Neural cell (in vitro differentiated cells): Measurements from ENCODE around the gene MYO3B. TPM values are rescaled to one million over a fixed set of nuclear protein-coding genes. Genes with fewer than 3 reads are reported as not detected.

ENCODE experiments used
- H2AFZ ChIP-seq: fragments of 200-600, 300-800 bp; sonication (generic), shearing (Covaris generic); 2 replicates; pipeline ENCODE4 v1.6.0; 2014; ENCODE audit warnings: low read depth, mild to moderate bottlenecking, antibody characterized with exemption, low read length, moderate library complexity
- H3F3A ChIP-seq: fragments of 200-600 bp; shearing (Covaris generic); 2 replicates; pipeline ENCODE4 v1.6.1; 2016; ENCODE audit warnings: mild to moderate bottlenecking, moderate library complexity, mixed read lengths, antibody characterized with exemption, low read length; ENCODE audit not compliant: insufficient read depth, poor library complexity, severe bottlenecking
- H3K27ac ChIP-seq: fragments of 200-600, 300-800 bp; sonication (generic), shearing (Covaris generic); 2 replicates; pipeline ENCODE4 v1.5.1; 2014; ENCODE audit warnings: mild to moderate bottlenecking, low read length, moderate library complexity
- H3K27me3 ChIP-seq: fragments of 300-800, 200-600 bp; sonication (generic), shearing (Covaris generic); 2 replicates; pipeline ENCODE4 v1.6.0; 2014; ENCODE audit warnings: mild to moderate bottlenecking, low read depth, low read length, moderate library complexity; ENCODE audit not compliant: insufficient read depth
- H3K36me3 ChIP-seq: fragments of 300-800, 200-600 bp; sonication (generic), shearing (Covaris generic); 2 replicates; pipeline ENCODE4 v1.5.1; 2014; ENCODE audit warnings: mild to moderate bottlenecking, antibody characterized with exemption, low read length, moderate library complexity; ENCODE audit not compliant: insufficient read depth
- H3K4me2 ChIP-seq: fragments of 300-800, 200-600 bp; sonication (generic), shearing (Covaris generic); 2 replicates; pipeline ENCODE4 v1.6.0; 2014; ENCODE audit warnings: mild to moderate bottlenecking, low read length
- H3K4me3 ChIP-seq: fragments of 300-800, 200-600 bp; sonication (generic), shearing (Covaris generic); 2 replicates; pipeline ENCODE4 v1.5.1; 2014; ENCODE audit warnings: mild to moderate bottlenecking, low read length, moderate library complexity
- H3K79me2 ChIP-seq: fragments of 200-600 bp; shearing (Covaris generic); replicated peaks from 2 replicates; pipeline ENCODE4 v1.6.0; 2014; ENCODE audit warnings: mild to moderate bottlenecking, low read length, moderate library complexity; ENCODE audit not compliant: insufficient read depth
- H3K9ac ChIP-seq: fragments of 300-800, 200-600 bp; sonication (generic), shearing (Covaris generic); 2 replicates; pipeline ENCODE4 v1.6.1; 2016; ENCODE audit warnings: mild to moderate bottlenecking, low read length, mixed read lengths
- H3K9me2 ChIP-seq: fragments of 200-600 bp; shearing (Covaris generic); 2 replicates; pipeline ENCODE4 v1.6.1; 2016; ENCODE audit warnings: mild to moderate bottlenecking, low read length, mixed read lengths; ENCODE audit not compliant: insufficient read depth
- H3K9me3 ChIP-seq: fragments of 200-600, 300-800 bp; sonication (generic), shearing (Covaris generic); 2 replicates; pipeline ENCODE4 v1.6.1; 2016; ENCODE audit warnings: mild to moderate bottlenecking, mixed run types, low read length, moderate library complexity, mixed read lengths
- H4K20me1 ChIP-seq: fragments of 200-600 bp; shearing (Covaris generic); 2 replicates; pipeline ENCODE4 v1.6.1; 2016; ENCODE audit warnings: mild to moderate bottlenecking, mixed run types; ENCODE audit not compliant: insufficient read depth
- EP300 ChIP-seq: fragments of 450-650 bp; conservative IDR thresholded peaks from 2 replicates; pipeline ENCODE4 v1.6.1; 2014; ENCODE audit warnings: antibody characterized with exemption, mild to moderate bottlenecking, moderate library complexity; ENCODE audit not compliant: poor library complexity, severe bottlenecking
- EZH2 ChIP-seq: fragments of 200-600, 300-800 bp; shearing (Covaris generic), sonication (generic); IDR thresholded peaks from 2 replicates; pipeline ENCODE4 v1.6.1; 2014; ENCODE audit warnings: antibody characterized with exemption, low read length, borderline replicate concordance, mild to moderate bottlenecking; ENCODE audit not compliant: insufficient read depth, poor library complexity, severe bottlenecking
- MXI1 ChIP-seq: fragments of 450-650 bp; conservative IDR thresholded peaks from 2 replicates; pipeline ENCODE4 v1.6.1; 2014; ENCODE audit warnings: antibody characterized with exemption, mild to moderate bottlenecking; ENCODE audit not compliant: poor library complexity, severe bottlenecking
- POLR2AphosphoS5 ChIP-seq: IDR thresholded peaks from 2 replicates; pipeline ENCODE4 v1.6.1; 2012
- RAD21 ChIP-seq: fragments of 450-650 bp; conservative IDR thresholded peaks from 2 replicates; pipeline ENCODE4 v1.6.1; 2014; ENCODE audit warnings: antibody characterized with exemption, mild to moderate bottlenecking, moderate library complexity
- SMC3 ChIP-seq: fragments of 450-650 bp; conservative IDR thresholded peaks from 2 replicates; pipeline ENCODE4 v1.6.1; 2014; ENCODE audit warnings: antibody characterized with exemption, mild to moderate bottlenecking, moderate library complexity; ENCODE audit not compliant: poor library complexity
- TAF1 ChIP-seq: IDR thresholded peaks from 2 replicates; pipeline ENCODE4 v1.6.1; 2012; ENCODE audit warnings: low read depth
- polyA plus RNA-seq: library from polyadenylated mRNA; depleted of rRNA; stranded (reverse); fragments of >200 nt; gene quantifications from 2 replicates; pipeline ENCODE4 v1.2.3, GENCODE V29; 2014
- TF ChIP-seq, protein P1 (sequence below): IDR thresholded peaks from 2 replicates; pipeline ENCODE4 v1.6.1; 2012; ENCODE audit warnings: borderline replicate concordance
- TF ChIP-seq, protein P2 (sequence below): fragments of 450-650 bp; IDR thresholded peaks from 2 replicates; pipeline ENCODE4 v1.5.1; 2014; ENCODE audit warnings: antibody characterized with exemption, mild to moderate bottlenecking, moderate library complexity; ENCODE audit not compliant: poor library complexity, severe bottlenecking

MYO3B gene
- polyA plus RNA-seq, 1 donor from 2014 or later, result 0.11 TPM

DNA sequence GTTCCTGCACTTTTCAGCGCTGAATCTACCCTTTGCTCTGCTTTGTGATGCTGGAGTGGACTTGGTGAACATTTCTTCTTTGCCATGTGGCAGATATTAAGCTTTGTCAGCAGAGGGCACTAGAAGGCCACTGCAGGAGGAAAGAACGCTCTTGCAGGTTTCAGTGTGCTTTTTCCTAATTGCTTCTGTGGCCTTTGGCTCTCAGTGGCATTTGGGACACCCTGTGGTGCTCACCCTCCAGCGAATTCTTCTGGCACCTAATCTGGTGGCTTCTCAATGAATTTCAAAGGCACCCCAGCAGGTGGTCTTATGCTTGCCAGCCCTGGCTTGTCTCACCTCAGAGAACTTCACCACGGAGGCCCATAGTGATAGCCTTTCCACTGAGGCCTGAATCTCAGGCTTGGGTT is 146.7 kb downstream of the MYO3B start (continued):
- TF ChIP-seq SMC3, result peak; percentile 96

DNA sequence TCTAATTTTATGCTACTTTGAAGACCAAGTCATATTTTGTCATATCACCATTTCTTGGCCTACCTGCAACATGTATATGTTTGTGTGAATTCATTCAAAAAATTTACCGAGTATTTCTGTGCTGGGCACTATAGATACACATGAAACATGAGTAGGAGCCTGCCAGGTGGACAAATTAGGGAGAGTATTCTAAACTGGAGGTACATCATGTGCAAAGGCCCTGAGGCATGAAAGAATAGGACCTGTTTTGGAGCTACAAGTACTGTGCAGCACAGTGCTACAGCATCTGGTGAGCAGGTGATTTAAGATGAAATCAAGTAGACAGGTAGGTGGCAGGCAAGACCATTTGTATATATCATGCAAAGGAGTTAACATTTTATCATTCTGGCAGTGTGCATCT is 152.9 kb downstream of the MYO3B start:
- H3F3A ChIP-seq, result no peaks in the 10 kb centered on the region
- H4K20me1 ChIP-seq, result no peaks in the 10 kb centered on the region
- no peak overlapping the region for H3K27ac ChIP-seq
- H3K9me2 ChIP-seq, result no peaks in the 10 kb centered on the region
- H3K36me3 ChIP-seq, result no peaks in the 10 kb centered on the region
- H3K9me3 ChIP-seq, result no peaks in the 10 kb centered on the region
- H3K79me2 ChIP-seq, result no peaks in the 10 kb centered on the region
- H2AFZ ChIP-seq, result no peak overlapping the region
- no peak overlapping the region for H3K4me3 ChIP-seq
- no peak overlapping the region for H3K9ac ChIP-seq
- no peak for TF ChIP-seq SMC3
- TF ChIP-seq, protein P1, sequence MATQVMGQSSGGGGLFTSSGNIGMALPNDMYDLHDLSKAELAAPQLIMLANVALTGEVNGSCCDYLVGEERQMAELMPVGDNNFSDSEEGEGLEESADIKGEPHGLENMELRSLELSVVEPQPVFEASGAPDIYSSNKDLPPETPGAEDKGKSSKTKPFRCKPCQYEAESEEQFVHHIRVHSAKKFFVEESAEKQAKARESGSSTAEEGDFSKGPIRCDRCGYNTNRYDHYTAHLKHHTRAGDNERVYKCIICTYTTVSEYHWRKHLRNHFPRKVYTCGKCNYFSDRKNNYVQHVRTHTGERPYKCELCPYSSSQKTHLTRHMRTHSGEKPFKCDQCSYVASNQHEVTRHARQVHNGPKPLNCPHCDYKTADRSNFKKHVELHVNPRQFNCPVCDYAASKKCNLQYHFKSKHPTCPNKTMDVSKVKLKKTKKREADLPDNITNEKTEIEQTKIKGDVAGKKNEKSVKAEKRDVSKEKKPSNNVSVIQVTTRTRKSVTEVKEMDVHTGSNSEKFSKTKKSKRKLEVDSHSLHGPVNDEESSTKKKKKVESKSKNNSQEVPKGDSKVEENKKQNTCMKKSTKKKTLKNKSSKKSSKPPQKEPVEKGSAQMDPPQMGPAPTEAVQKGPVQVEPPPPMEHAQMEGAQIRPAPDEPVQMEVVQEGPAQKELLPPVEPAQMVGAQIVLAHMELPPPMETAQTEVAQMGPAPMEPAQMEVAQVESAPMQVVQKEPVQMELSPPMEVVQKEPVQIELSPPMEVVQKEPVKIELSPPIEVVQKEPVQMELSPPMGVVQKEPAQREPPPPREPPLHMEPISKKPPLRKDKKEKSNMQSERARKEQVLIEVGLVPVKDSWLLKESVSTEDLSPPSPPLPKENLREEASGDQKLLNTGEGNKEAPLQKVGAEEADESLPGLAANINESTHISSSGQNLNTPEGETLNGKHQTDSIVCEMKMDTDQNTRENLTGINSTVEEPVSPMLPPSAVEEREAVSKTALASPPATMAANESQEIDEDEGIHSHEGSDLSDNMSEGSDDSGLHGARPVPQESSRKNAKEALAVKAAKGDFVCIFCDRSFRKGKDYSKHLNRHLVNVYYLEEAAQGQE, result no peak
- no peak for TF ChIP-seq TAF1
- no peak for TF ChIP-seq MXI1
- TF ChIP-seq EZH2, result no peak
- TF ChIP-seq RAD21, result no peak
- no peak for TF ChIP-seq EP300
- no peak for TF ChIP-seq POLR2AphosphoS5
- TF ChIP-seq, protein P2, sequence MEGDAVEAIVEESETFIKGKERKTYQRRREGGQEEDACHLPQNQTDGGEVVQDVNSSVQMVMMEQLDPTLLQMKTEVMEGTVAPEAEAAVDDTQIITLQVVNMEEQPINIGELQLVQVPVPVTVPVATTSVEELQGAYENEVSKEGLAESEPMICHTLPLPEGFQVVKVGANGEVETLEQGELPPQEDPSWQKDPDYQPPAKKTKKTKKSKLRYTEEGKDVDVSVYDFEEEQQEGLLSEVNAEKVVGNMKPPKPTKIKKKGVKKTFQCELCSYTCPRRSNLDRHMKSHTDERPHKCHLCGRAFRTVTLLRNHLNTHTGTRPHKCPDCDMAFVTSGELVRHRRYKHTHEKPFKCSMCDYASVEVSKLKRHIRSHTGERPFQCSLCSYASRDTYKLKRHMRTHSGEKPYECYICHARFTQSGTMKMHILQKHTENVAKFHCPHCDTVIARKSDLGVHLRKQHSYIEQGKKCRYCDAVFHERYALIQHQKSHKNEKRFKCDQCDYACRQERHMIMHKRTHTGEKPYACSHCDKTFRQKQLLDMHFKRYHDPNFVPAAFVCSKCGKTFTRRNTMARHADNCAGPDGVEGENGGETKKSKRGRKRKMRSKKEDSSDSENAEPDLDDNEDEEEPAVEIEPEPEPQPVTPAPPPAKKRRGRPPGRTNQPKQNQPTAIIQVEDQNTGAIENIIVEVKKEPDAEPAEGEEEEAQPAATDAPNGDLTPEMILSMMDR, result no peak
- H3K4me2 ChIP-seq, result no peak overlapping the region
- H3K27me3 ChIP-seq, result no peaks in the 10 kb centered on the region

DNA sequence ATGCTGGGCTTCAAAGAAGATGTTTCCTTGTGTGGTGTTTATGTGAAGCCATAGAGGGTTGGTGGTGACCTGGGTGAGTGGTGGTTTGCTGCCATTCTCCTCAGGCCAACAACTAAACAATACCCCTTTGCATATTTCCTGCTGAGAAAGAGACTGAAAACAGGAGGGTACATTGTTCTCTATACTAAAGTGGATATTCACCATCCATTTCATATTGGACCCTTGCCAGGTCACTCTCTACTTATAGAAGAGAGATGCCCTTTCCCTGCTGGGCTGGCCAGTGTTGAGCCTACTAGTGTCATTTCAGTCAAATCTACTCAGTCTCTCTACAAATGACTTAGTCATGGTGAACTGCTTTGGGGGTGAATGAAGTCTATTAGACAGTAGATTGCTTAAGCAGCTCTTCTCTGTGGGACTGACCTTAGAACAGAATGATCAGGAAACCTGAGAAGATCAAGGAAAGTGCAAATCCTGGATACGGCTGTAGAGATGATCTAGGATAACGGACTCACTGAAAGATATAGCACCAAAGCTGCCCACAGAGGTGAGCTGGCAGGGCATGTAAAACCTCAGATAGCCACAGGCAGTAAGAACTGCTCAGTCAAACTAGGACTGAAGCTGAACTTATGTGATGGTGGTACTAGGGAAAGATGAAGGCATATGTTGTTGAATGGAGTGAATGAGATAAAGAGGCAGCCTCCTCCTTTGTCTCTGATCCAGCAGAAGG is 154.9 kb downstream of the MYO3B start:
- no peaks in the 10 kb centered on the region for H3K9me3 ChIP-seq
- no peaks in the 10 kb centered on the region for H3K9me2 ChIP-seq
- H2AFZ ChIP-seq, result no peak overlapping the region
- H3K4me2 ChIP-seq, result no peak overlapping the region
- no peaks in the 10 kb centered on the region for H3K36me3 ChIP-seq
- H3K27ac ChIP-seq, result no peak overlapping the region
- H3K79me2 ChIP-seq, result no peaks in the 10 kb centered on the region
- no peaks in the 10 kb centered on the region for H3K27me3 ChIP-seq
- H3F3A ChIP-seq, result no peaks in the 10 kb centered on the region
- TF ChIP-seq, protein P2, result no peak
- TF ChIP-seq RAD21 (no peak), MXI1 (no peak), EZH2 (no peak), POLR2AphosphoS5 (no peak), TAF1 (no peak), EP300 (no peak), SMC3 (no peak)
- TF ChIP-seq, protein P1, result no peak
- no peak overlapping the region for H3K9ac ChIP-seq
- H4K20me1 ChIP-seq, result no peaks in the 10 kb centered on the region
- H3K4me3 ChIP-seq, result no peak overlapping the region
